ENCODE results near the gene AIFM1. TPM values are rescaled to one million over a fixed set of nuclear protein-coding genes. Genes with fewer than 3 reads are reported as not detected.

AIFM1 gene
- total RNA-seq, 1 donor from 2014 or later, result 16.4 TPM

GRCh38 chrX:130170752-130171445 is 5.3 kb upstream of the AIFM1 start:
- peak in 1 of 2 donors; percentile 27 for DNase-seq (ENCODE audit: low read depth in 2 of 2)

- peak in 1 of 2 donors; percentile 39 for DNase-seq (ENCODE audit: low read depth in 2 of 2)
Measured at GRCh38 chrX:130167040-130167439, 1.4 kb upstream of the AIFM1 start.

GRCh38 chrX:130166503-130166777 is 799 bp upstream of the AIFM1 start:
- DNase-seq (ENCODE audit: low read depth in 2 of 2), result no peak

GRCh38 chrX:130165181-130165702 is 399 bp downstream of the AIFM1 start:
- no peak for DNase-seq (ENCODE audit: low read depth in 2 of 2)

GRCh38 chrX:130163398-130163797 is 2.2 kb downstream of the AIFM1 start:
- DNase-seq (ENCODE audit: low read depth in 2 of 2), result no peak

- no peak for DNase-seq (ENCODE audit: low read depth in 2 of 2)
Measured at GRCh38 chrX:130162094-130162735, 3.4 kb downstream of the AIFM1 start.

GRCh38 chrX:130159776-130160175 is 5.9 kb downstream of the AIFM1 start:
- DNase-seq (ENCODE audit: low read depth in 2 of 2), result no peak

GRCh38 chrX:130158311-130158710 is 7.3 kb downstream of the AIFM1 start:
- no peak for DNase-seq (ENCODE audit: low read depth in 2 of 2)

GRCh38 chrX:130155564-130155963 is 10.1 kb downstream of the AIFM1 start:
- DNase-seq (ENCODE audit: low read depth in 2 of 2), result no peak

GRCh38 chrX:130147631-130148030 is 18.0 kb downstream of the AIFM1 start:
- no peak for DNase-seq (ENCODE audit: low read depth in 2 of 2)

- DNase-seq (ENCODE audit: low read depth in 2 of 2), result no peak
Measured at GRCh38 chrX:130145123-130145522, 20.5 kb downstream of the AIFM1 start.

GRCh38 chrX:130144509-130144908 is 21.1 kb downstream of the AIFM1 start:
- peak in 1 of 2 donors; percentile 30 for DNase-seq (ENCODE audit: low read depth in 2 of 2)

GRCh38 chrX:130139474-130140201 is 26.0 kb downstream of the AIFM1 start:
- no peak for DNase-seq (ENCODE audit: low read depth in 2 of 2)

GRCh38 chrX:130136961-130137360 is 28.7 kb downstream of the AIFM1 start:
- no peak for DNase-seq (ENCODE audit: low read depth in 2 of 2)

- no peak for DNase-seq (ENCODE audit: low read depth in 2 of 2)
Measured at GRCh38 chrX:130136496-130136895, 29.1 kb downstream of the AIFM1 start.

GRCh38 chrX:130130990-130131389 is 34.7 kb downstream of the AIFM1 start:
- no peak for DNase-seq (ENCODE audit: low read depth in 2 of 2)

- DNase-seq (ENCODE audit: low read depth in 2 of 2), result no peak
Measured at GRCh38 chrX:130125091-130125874, 40.4 kb downstream of the AIFM1 start.

- DNase-seq (ENCODE audit: low read depth in 2 of 2), result no peak
Measured at GRCh38 chrX:130124577-130124976, 41.1 kb downstream of the AIFM1 start.

- no peak for DNase-seq (ENCODE audit: low read depth in 2 of 2)
Measured at GRCh38 chrX:130121505-130121800, 44.2 kb downstream of the AIFM1 start.

- DNase-seq (ENCODE audit: low read depth in 2 of 2), result peak in 1 of 2 donors; percentile 77
Measured at GRCh38 chrX:130120746-130121504, 44.7 kb downstream of the AIFM1 start.

GRCh38 chrX:130120321-130120731 is 45.3 kb downstream of the AIFM1 start:
- peak in 1 of 2 donors; percentile 35 for DNase-seq (ENCODE audit: low read depth in 2 of 2)
